ENCODE data around the gene DMBT1.

- TF ChIP-seq CTCF (IDR thresholded peaks at IDR 0.05) (no peak), EZH2 (IDR thresholded peaks at IDR 0.05) (no peak), EZH2phosphoT487 (IDR thresholded peaks at IDR 0.05) (no peak)
These were observed 100.1 kb downstream of the DMBT1 start for GRCh38 chr10:122660696-122661095.
